Measurements from ENCODE around the gene AGAP1. TPM values are rescaled to one million over a fixed set of nuclear protein-coding genes. Genes with fewer than 3 reads are reported as not detected.

Gene AGAP1
- total RNA-seq, 1 donor from 2014 or later: 36.2 TPM

DNA sequence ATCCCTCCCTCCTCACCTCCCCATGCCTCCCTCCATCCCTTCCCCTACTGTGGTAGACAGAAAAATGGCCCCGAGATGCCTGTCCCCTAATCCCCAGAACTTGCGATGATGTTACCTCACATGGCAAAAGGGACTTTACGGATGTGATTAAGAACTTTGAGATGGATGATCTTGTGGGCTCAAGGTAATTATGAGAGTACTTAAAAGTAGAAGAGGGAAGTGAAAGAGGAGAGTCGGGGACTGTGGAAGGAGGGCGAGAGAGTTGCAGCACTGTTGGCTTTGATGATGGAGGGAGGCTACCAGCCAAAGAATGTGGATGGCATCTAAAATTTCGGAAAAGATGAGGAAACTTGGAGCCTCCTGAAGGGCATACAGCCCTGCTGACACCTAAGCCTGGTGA lies 66.5 kb downstream of the AGAP1 start:
- no peak overlapping the region for H3K27ac ChIP-seq
- no peaks in the 10 kb centered on the region for H3K36me3 ChIP-seq
- intact Hi-C loops (cut with DNase I): no loop called here
- H3K9me3 ChIP-seq: no peaks in the 10 kb centered on the region
- DNase-seq (no peak), ATAC-seq (no peak)
- TF ChIP-seq, protein P1, sequence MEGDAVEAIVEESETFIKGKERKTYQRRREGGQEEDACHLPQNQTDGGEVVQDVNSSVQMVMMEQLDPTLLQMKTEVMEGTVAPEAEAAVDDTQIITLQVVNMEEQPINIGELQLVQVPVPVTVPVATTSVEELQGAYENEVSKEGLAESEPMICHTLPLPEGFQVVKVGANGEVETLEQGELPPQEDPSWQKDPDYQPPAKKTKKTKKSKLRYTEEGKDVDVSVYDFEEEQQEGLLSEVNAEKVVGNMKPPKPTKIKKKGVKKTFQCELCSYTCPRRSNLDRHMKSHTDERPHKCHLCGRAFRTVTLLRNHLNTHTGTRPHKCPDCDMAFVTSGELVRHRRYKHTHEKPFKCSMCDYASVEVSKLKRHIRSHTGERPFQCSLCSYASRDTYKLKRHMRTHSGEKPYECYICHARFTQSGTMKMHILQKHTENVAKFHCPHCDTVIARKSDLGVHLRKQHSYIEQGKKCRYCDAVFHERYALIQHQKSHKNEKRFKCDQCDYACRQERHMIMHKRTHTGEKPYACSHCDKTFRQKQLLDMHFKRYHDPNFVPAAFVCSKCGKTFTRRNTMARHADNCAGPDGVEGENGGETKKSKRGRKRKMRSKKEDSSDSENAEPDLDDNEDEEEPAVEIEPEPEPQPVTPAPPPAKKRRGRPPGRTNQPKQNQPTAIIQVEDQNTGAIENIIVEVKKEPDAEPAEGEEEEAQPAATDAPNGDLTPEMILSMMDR (IDR thresholded peaks at IDR 0.05): no peak
- H3K4me3 ChIP-seq: no peak overlapping the region
- peaks cover 29% of the 10 kb centered on the region for H3K4me1 ChIP-seq
- H3K27me3 ChIP-seq (ENCODE audit: low read depth): no peaks in the 10 kb centered on the region

DNA sequence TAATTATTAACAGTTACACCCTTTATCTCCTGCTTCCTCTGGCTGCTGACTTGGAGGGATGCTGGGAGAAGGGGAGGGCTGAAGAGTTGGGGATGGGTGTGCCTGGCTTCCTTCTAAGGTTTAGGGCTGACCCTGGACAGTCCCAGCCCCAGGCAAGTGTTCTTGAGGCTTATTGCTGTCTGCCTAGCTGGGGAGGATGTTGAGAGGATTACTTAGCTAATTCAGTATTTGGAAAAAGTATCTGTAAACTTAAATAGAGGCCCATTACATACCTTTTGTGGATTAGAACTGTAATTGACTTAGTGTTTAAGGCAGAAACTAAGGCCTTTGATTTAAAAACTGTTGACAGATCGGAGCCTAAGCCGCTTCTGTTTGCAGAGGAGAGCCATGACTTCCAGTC lies 67.6 kb downstream of the AGAP1 start:
- no peaks in the 10 kb centered on the region for H3K27me3 ChIP-seq (ENCODE audit: low read depth)
- ATAC-seq: no peak
- intact Hi-C loops (cut with DNase I): no loop called here

DNA sequence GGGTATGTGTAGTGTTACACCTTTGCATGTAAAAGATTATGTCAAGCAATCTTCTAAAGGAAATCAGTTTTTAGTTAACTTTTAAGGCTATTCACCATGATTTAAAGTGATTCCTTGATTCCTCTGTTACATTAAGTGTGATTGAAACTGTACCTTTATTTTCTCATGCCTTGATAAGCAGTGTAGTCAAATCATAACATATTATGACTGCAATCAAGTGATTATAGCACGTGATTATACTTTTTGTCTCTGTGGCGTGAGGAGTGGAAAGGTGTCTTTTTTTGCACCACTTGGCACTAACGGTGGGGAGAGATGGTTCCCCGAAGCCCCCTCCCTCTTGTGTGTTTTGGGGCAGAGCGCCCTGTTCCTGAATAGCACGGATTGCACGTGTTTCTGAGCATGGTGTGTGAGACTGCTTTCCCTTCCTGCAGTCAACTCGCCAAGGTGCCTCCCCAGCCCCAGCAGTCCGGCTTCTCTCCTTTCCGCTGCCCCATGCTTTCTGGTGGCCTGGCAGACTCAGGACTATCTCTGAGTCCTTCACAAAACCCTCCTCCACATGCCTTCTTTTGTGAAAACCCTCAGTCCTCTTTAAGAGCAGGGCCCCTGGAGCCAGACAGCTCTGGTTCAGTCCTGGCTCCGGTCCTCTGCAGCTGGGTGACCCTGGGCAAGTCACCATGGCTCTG lies 68.4 kb downstream of the AGAP1 start:
- Histone ChIP-seq H3K9me3 (no peaks in the 10 kb centered on the region), H3K27ac (no peak overlapping the region), H3K36me3 (no peaks in the 10 kb centered on the region), H3K4me1 (peaks cover 30% of the 10 kb centered on the region), H3K27me3 (ENCODE audit: low read depth) (no peaks in the 10 kb centered on the region), H3K4me3 (no peak overlapping the region)
- TF ChIP-seq, protein P1 (IDR thresholded peaks at IDR 0.05): no peak
- intact Hi-C loops (cut with DNase I): no loop called here
- ATAC-seq (no peak), DNase-seq (no peak)

More for the DNA sequence above, 67.6 kb downstream of the AGAP1 start:
- no peak overlapping the region for H3K27ac ChIP-seq
- no peak for DNase-seq
- no peaks in the 10 kb centered on the region for H3K9me3 ChIP-seq
- H3K36me3 ChIP-seq: no peaks in the 10 kb centered on the region
- H3K4me1 ChIP-seq: peaks cover 29% of the 10 kb centered on the region
- TF ChIP-seq, protein P1 (IDR thresholded peaks at IDR 0.05): no peak
- H3K4me3 ChIP-seq: no peak overlapping the region

DNA sequence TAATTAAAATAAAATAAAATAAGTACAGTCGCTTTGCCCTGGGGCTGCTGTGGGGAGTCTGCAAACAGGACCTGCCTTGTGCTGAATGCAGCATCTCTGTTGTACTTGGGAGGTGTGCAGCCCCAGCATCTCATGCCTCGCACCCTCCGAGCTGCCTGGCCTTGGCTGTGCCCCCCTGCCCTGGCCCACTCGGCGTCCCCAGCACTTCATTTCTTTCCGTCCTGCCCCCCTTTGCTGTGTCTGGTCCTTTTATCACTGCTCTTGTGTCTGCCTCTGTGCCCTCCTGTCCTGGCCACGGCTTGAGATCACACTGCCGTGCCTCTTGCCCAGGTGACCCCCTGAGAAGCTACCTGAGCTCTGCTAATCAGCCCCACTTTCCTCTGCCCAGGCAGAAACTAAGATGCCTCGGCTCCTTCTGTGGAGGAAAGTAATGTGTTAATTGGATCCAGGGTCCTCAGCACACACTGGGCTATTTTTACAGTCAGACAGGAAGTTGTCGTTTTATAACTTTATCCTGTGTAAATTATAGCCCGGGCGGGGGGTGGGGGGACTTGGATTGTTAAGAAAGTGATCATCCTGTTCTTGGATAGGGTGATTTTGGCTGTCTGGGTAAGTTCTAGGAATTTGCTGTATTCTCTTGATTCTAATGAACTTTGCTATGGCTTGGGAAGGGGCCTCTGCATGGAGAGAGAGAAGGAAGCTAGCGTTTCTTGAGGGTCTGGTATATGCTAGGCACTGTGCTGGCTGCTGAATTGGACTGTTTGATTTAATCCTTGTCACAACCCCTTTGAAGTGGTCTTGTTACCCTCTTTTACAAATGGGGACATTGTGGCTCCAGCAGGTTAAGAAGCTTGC lies 69.4 kb downstream of the AGAP1 start:
- no peak for ATAC-seq
- Histone ChIP-seq H3K4me1 (peaks cover 38% of the 10 kb centered on the region), H3K36me3 (no peaks in the 10 kb centered on the region), H3K9me3 (no peaks in the 10 kb centered on the region), H3K4me3 (no peak overlapping the region), H3K27ac (no peak overlapping the region), H3K27me3 (ENCODE audit: low read depth) (no peaks in the 10 kb centered on the region)
- intact Hi-C loops (cut with DNase I): no loop called here
- DNase-seq: no peak
- TF ChIP-seq, protein P1 (IDR thresholded peaks at IDR 0.05): no peak

DNA sequence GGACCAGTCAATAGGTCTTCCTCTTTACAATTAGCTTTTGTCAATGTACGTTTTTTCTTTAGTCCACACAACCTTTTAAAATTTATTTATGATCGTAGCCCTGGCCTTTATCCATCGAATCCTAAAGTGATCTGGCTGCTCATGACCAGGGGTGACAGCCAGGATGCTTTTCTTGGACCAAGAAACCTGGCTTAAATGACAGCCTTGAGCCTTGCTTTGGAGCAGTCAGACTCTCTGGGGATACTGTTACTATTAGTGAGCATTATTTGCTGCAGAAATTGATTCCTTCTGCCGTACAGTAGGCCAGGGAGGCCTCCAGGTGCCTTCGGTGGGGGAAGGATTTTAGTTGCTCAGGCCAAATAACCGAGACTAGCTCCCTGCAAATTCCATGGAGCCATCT lies 70.2 kb downstream of the AGAP1 start:
- Histone ChIP-seq H3K27me3 (ENCODE audit: low read depth) (no peaks in the 10 kb centered on the region), H3K36me3 (no peaks in the 10 kb centered on the region), H3K4me1 (peaks cover 38% of the 10 kb centered on the region), H3K4me3 (no peak overlapping the region), H3K27ac (no peak overlapping the region), H3K9me3 (peaks cover 4% of the 10 kb centered on the region)
- TF ChIP-seq, protein P1 (IDR thresholded peaks at IDR 0.05): no peak
- no peak for ATAC-seq
- no peak for DNase-seq
- intact Hi-C loops (cut with DNase I): no loop called here

Measured in lower lobe of right lung (tissue), 2 donors.